NOMO-1 treated with dmso at 0.1 percent for 144 hours (cell line): ENCODE data around the gene RAB10.
"Not testable (repeated sequence)": the region's sequence is repeated elsewhere in the genome, so short reads cannot be mapped to it uniquely, and the experiment has no call there.

Source experiments
- DNase-seq: peaks from one replicate; lab custom pipeline; 2025; ENCODE audit not compliant: unreplicated experiment; lab: John Stamatoyannopoulos, UW

The RAB10 gene

GRCh38 chr2:26144953-26145680, 111.2 kb downstream of the RAB10 start:
- peak; percentile 47 for DNase-seq

- no peak for DNase-seq
These were observed 114.6 kb downstream of the RAB10 start for GRCh38 chr2:26148501-26148900.

- DNase-seq = no peak
These were observed 116.4 kb downstream of the RAB10 start for GRCh38 chr2:26150243-26150642.

- DNase-seq = no peak
These were observed 123.7 kb downstream of the RAB10 start for GRCh38 chr2:26157580-26157979.

- DNase-seq = no peak
These were observed 128.0 kb downstream of the RAB10 start for GRCh38 chr2:26161926-26162325.

- no peak for DNase-seq
These were observed 129.1 kb downstream of the RAB10 start for GRCh38 chr2:26162963-26163362.

GRCh38 chr2:26164231-26164630, 130.3 kb downstream of the RAB10 start:
- no peak for DNase-seq

- no peak for DNase-seq
These were observed 130.8 kb downstream of the RAB10 start for GRCh38 chr2:26164641-26165211.

- no peak for DNase-seq
These were observed 131.5 kb downstream of the RAB10 start for GRCh38 chr2:26165403-26165802.

GRCh38 chr2:26166541-26166940, 132.7 kb downstream of the RAB10 start:
- DNase-seq = not testable (repeated sequence)

- no peak for DNase-seq
These were observed 134.9 kb downstream of the RAB10 start for GRCh38 chr2:26168785-26169184.

- DNase-seq = no peak
These were observed 135.3 kb downstream of the RAB10 start for GRCh38 chr2:26169226-26169625.

GRCh38 chr2:26169681-26170414, 136.0 kb downstream of the RAB10 start:
- DNase-seq = no peak

- no peak for DNase-seq
These were observed 136.9 kb downstream of the RAB10 start for GRCh38 chr2:26170795-26171194.

- no peak for DNase-seq
These were observed 138.4 kb downstream of the RAB10 start for GRCh38 chr2:26172189-26172870.

GRCh38 chr2:26172871-26173775, 139.2 kb downstream of the RAB10 start, which contains the start of gene GAREM2:
Gene GAREM2, plus strand, starts transcription at chr2:26173088. Its CDS starts 133 bp downstream, at chr2:26173221.
- DNase-seq = no peak

GRCh38 chr2:26173776-26174482, 140.0 kb downstream of the RAB10 start:
- DNase-seq = no peak

GRCh38 chr2:26174691-26175465, 141.0 kb downstream of the RAB10 start:
- DNase-seq = no peak
